HG03039 (cell line): ENCODE measurements around the gene PECR.
"Not testable (repeated sequence)": the region's sequence is repeated elsewhere in the genome, so short reads cannot be mapped to it uniquely, and the experiment has no call there.

Experiments
- ATAC-seq: cut with Tn5 transposase; IDR thresholded peaks from one replicate; pipeline ENCODE4 v1.9.1; 2021; ENCODE audit warnings: mild to moderate bottlenecking, moderate library complexity; ENCODE audit not compliant: unreplicated experiment

PECR gene

GRCh38 chr2:216004697-216005283, 76.8 kb downstream of the PECR start:
- ATAC-seq = peak; percentile 25

- no peak for ATAC-seq
Measured at GRCh38 chr2:216003876-216004696, 77.5 kb downstream of the PECR start.

- ATAC-seq = no peak
Measured at GRCh38 chr2:216002693-216003092, 78.9 kb downstream of the PECR start.

- no peak for ATAC-seq
Measured at GRCh38 chr2:216002101-216002678, 79.4 kb downstream of the PECR start.

GRCh38 chr2:216001216-216002100, 80.2 kb downstream of the PECR start:
- ATAC-seq = no peak

GRCh38 chr2:215998636-215999035, 83.0 kb downstream of the PECR start:
- ATAC-seq = no peak

- no peak for ATAC-seq
Measured at GRCh38 chr2:215997219-215997618, 84.4 kb downstream of the PECR start.

GRCh38 chr2:215994911-215995310, 86.7 kb downstream of the PECR start:
- no peak for ATAC-seq

GRCh38 chr2:215988556-215989207, 92.9 kb downstream of the PECR start:
- ATAC-seq = not testable (repeated sequence)
